GM12878 (cell line): ENCODE data around the gene PLXNB2. TPM values are rescaled to one million over a fixed set of nuclear protein-coding genes. Genes with fewer than 3 reads are reported as not detected.
A peak's percentile ranks its signal among the peaks of the same experiment; 100 is the strongest.

Source experiments
- ATAC-seq: fragments of 200-7000 bp; cut with Tn5 transposase; 3 replicates; pipeline ENCODE4 v1.9.1; 2020; ENCODE audit warnings: mild to moderate bottlenecking, moderate library complexity
- BruUV-seq: library from RNA; stranded (reverse); fragments of 400-500 nt; replicated peaks from 2 replicates; lab custom pipeline; 2021; lab: Mats Ljungman, UMichigan
- CTCF ChIA-PET: fragments of 300-600 bp; sonication (Branson Sonifier 250); formaldehyde crosslinking; extraction: SDS; loops from one replicate; lab custom pipeline; 2021; ENCODE audit warnings: inconsistent platforms; lab: Yijun Ruan, JAX
- POLR2A ChIA-PET: fragments of 350-600 bp; formaldehyde crosslinking; extraction: SDS; loops from one replicate; lab custom pipeline; 2021; ENCODE audit warnings: inconsistent platforms; lab: Charles Lee
- RAD21 ChIA-PET: fragments of 300-600 bp; sonication (Branson Sonifier 250); formaldehyde crosslinking; loops from one replicate; lab custom pipeline; 2023; ENCODE audit warnings: antibody characterized with exemption; ENCODE audit not compliant: unreplicated experiment; lab: Charles Lee
- SMC1A ChIA-PET: fragments of 300-600 bp; sonication (Branson Sonifier 250); formaldehyde crosslinking; loops from one replicate; lab custom pipeline; 2023; ENCODE audit not compliant: unreplicated experiment, uncharacterized antibody; lab: Charles Lee
- DNase-seq: peaks from one replicate; pipeline ENCODE4 v3.0.0-alpha.2; 2011; ENCODE audit warnings: low read depth, low spot score
- FAIRE-seq: peaks from 3 replicates; lab custom pipeline; 2011; peaks lifted over from hg19 to GRCh38; lab: Jason Lieb, UNC
- H2AFZ ChIP-seq: 2 replicates; pipeline ENCODE4 v1.6.0; 2011; ENCODE audit warnings: low read depth, low read length, control low read depth; ENCODE audit not compliant: control insufficient read depth
- H3K27ac ChIP-seq: 2 replicates; pipeline ENCODE4 v1.5.1; 2011; ENCODE audit warnings: control low read depth; ENCODE audit not compliant: control insufficient read depth, insufficient read depth
- H3K27me3 ChIP-seq, 2 experiments: replicated peaks in 1 of 2; 2 replicates each; pipeline versions ENCODE4 v1.6.0 to v1.6.1; 2011; ENCODE audit warnings: low read length in 1 of 2; ENCODE audit not compliant: control insufficient read depth in 2 of 2, insufficient read depth in 2 of 2
- H3K36me3 ChIP-seq, 2 experiments: 2 replicates each; pipeline ENCODE4 v1.5.1; 2011; ENCODE audit warnings: low read length in 1 of 2; ENCODE audit not compliant: control insufficient read depth in 2 of 2, insufficient read depth in 2 of 2
- H3K4me1 ChIP-seq: 2 replicates; pipeline ENCODE4 v1.6.1; 2011; ENCODE audit warnings: mild to moderate bottlenecking, low read length, moderate library complexity, mixed read lengths; ENCODE audit not compliant: control insufficient read depth, insufficient read depth
- H3K4me2 ChIP-seq: 2 replicates; pipeline ENCODE4 v1.6.0; 2011; ENCODE audit warnings: control low read depth; ENCODE audit not compliant: control insufficient read depth, insufficient read depth
- H3K4me3 ChIP-seq: fragments of 200-600 bp; sonication (generic); 2 replicates; pipeline ENCODE4 v1.5.1; 2016
- H3K79me2 ChIP-seq: 2 replicates; pipeline ENCODE4 v1.6.0; 2011; ENCODE audit warnings: low read length; ENCODE audit not compliant: control insufficient read depth, insufficient read depth
- H3K9ac ChIP-seq: 2 replicates; pipeline ENCODE4 v1.8.0; 2011; ENCODE audit warnings: low read length, control low read depth, mixed read lengths; ENCODE audit not compliant: control insufficient read depth, insufficient read depth
- H3K9me3 ChIP-seq: replicated peaks from 3 replicates; pipeline ENCODE4 v1.5.1; 2011; ENCODE audit warnings: mild to moderate bottlenecking, low read length; ENCODE audit not compliant: control insufficient read depth, insufficient read depth
- H4K20me1 ChIP-seq: 2 replicates; pipeline ENCODE4 v1.6.0; 2011; ENCODE audit not compliant: control insufficient read depth, insufficient read depth
- HDAC2 ChIP-seq: fragments of 200-600 bp; sonication (generic); IDR thresholded peaks from 2 replicates; pipeline ENCODE4 v1.6.1; 2017
- HDGF ChIP-seq: fragments of 450-650 bp; IDR thresholded peaks from 2 replicates; pipeline ENCODE4 v1.6.1; 2016; ENCODE audit warnings: antibody characterized with exemption
- RFX5 ChIP-seq: IDR thresholded peaks from 2 replicates; pipeline ENCODE4 v1.6.1; 2011; ENCODE audit warnings: low read depth, low read length, improper control_type of control experiment
- SMAD5 ChIP-seq: IDR thresholded peaks from 2 replicates; pipeline ENCODE4 v1.6.1; 2016; ENCODE audit warnings: antibody characterized with exemption, low read depth
- TARDBP ChIP-seq: IDR thresholded peaks from 2 replicates; pipeline ENCODE4 v1.6.1; 2016; ENCODE audit warnings: borderline replicate concordance
- WGBS: methylation state at CpG from one replicate; pipeline ENCODE4 v1.1.6; 2016; ENCODE audit warnings: low lambda C conversion rate; ENCODE audit not compliant: insufficient replicate concordance, insufficient coverage; ENCODE audit errors: missing lambda C conversion rate; 5-methylcytosine and 5-hydroxymethylcytosine counted together
- in situ Hi-C: fragments of 300-500 bp; cut with MboI; formaldehyde crosslinking; loops from 9 replicates; pipeline ENCODE4 v1.14.3; 2018; ENCODE audit warnings: mixed read lengths
- intact Hi-C: fragments of 100-400 bp; cut with micrococcal nuclease; formaldehyde crosslinking; loops from one replicate; pipeline ENCODE4 v1.14.2; 2022; ENCODE audit not compliant: unreplicated experiment
- polyA plus RNA-seq, 11 experiments: library from polyadenylated mRNA; depleted of rRNA in 4 of 11; unstranded in 6 of 11; stranded (reverse) in 5 of 11; fragments of >200 nt; fragmentation: Nextera tagmentation in 4 of 11; fragmentation: Illumina TruSeq in 1 of 11; extraction: Ambion mirVana in 4 of 11; extraction: Trizol in 1 of 11; gene quantifications; 1 replicate in 1 of 11; 2 replicates in 10 of 11; pipeline versions ENCODE4 v1.2.1 to v1.2.3, GENCODE V29; 2011 to 2016; ENCODE audit warnings: inconsistent platforms in 2 of 11, missing spikeins in 2 of 11, low read depth in 1 of 11
- total RNA-seq, 4 experiments: library from RNA; depleted of rRNA in 3 of 4; stranded (reverse); fragments of >200 nt in 3 of 4; fragmentation: Illumina TruSeq in 1 of 4; extraction: Trizol in 1 of 4; gene quantifications; 2 replicates each; pipeline versions ENCODE4 v1.2.1 to v1.2.3, GENCODE V29; 2013 to 2021
- TF ChIP-seq, protein P1 (sequence below): fragments of 450-650 bp; IDR thresholded peaks from 2 replicates; pipeline ENCODE4 v1.6.1; 2016; ENCODE audit warnings: mild to moderate bottlenecking
- TF ChIP-seq, protein P2 (sequence below): IDR thresholded peaks from 2 replicates; pipeline ENCODE4 v1.6.1; 2011; ENCODE audit warnings: low read depth, mild to moderate bottlenecking, low read length, moderate library complexity, borderline replicate concordance; ENCODE audit errors: extremely low read depth
- TF ChIP-seq, protein P3 (sequence below): fragments of 450-650 bp; IDR thresholded peaks from 2 replicates; pipeline ENCODE4 v1.6.1; 2017; ENCODE audit warnings: mild to moderate bottlenecking, low read depth, inconsistent platforms; ENCODE audit not compliant: poor library complexity, severe bottlenecking
- TF ChIP-seq, protein P4 (sequence below): IDR thresholded peaks from 2 replicates; pipeline ENCODE4 v1.6.1; 2012; ENCODE audit warnings: low read length, inconsistent platforms
- TF ChIP-seq, protein P5 (sequence below): IDR thresholded peaks from 2 replicates; pipeline ENCODE4 v1.6.1; 2011; ENCODE audit warnings: mild to moderate bottlenecking, low read depth, low read length, moderate library complexity; ENCODE audit not compliant: insufficient replicate concordance
- TF ChIP-seq, protein P6 (sequence below): IDR thresholded peaks from 2 replicates; pipeline ENCODE4 v1.6.1; 2012; ENCODE audit warnings: low read depth, low read length, improper control_type of control experiment
- TF ChIP-seq, protein P7 (sequence below): IDR thresholded peaks from 2 replicates; pipeline ENCODE4 v1.6.1; 2012; ENCODE audit warnings: low read depth, low read length, improper control_type of control experiment

The PLXNB2 gene
- total and polyA plus RNA-seq, 10 of the 15 experiments (the other 5 are each of a cell fraction or from before 2014, with no cell fraction given): 0.68 to 134 (median 41.9) TPM

DNA sequence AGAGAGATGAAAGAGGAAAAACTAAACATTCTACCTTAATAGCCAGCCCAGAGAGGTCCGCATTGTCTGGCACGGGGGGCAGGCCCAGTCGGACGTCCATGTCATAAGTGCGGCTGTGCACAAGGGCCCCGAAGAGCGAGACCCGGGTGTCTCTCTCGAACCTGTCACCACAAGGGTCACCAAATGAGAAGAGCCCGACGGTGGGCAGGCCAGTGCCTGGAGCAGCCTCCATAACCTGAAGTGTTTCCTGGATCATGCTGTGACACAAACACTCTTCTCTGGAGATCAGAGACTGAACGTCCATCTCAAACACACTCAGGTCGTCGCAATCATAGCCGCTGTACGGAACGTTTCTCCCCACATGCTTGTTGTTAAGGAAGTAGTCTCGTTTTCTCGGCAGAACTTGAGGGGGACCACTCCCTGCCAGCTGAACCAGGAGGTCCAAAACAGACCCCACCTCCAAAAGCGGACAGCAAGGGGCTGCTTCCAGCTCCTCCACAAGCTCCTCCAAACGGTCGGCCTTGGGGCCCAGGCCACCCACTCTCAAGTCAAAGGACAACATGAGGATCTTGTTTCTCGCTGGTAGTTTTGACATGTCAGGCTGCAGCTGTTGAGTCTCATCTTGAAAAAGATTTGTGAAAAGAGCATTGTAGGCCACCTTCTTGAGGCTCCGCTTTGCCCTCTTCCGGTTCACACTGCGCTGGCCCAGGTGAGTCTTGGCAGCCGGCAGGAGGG lies 63.6 kb downstream of the PLXNB2 start:
- ChIA-PET CTCF (interaction anchor here (0.6 to 3.1 kb wide), 7 partner anchors 28 to 377 kb away, joined by 3 to 19 read pairs (median 4); no protein-coding TSS in a partner anchor), SMC1A (interaction anchor here (1.0 to 2.9 kb wide), 4 partner anchors 29 to 254 kb away, joined by 3 to 11 read pairs (median 6); no protein-coding TSS in a partner anchor), RAD21 (interaction anchor here (1.1 to 1.7 kb wide), 4 partner anchors 98 to 377 kb away, joined by 3 to 4 read pairs (median 3); partner anchors contain the start of gene SCO2), POLR2A (interaction anchor here (0.8 to 1.4 kb wide), 5 partner anchors 7 to 318 kb away, joined by 3 to 4 read pairs (median 3); partner anchors contain the start of gene HDAC10)
- peak overlapping the region; percentile 90 for H2AFZ ChIP-seq
- H3K4me2 ChIP-seq: peak overlapping the region; percentile 98
- peak overlapping the region; percentile 90 for H3K9ac ChIP-seq
- intact Hi-C loops: loop anchor here (5.0 to 10.0 kb wide), 2 partner anchors 231 to 378 kb away; partner anchors contain the start of gene SBF1
- H3K79me2 ChIP-seq: peaks cover 55% of the 10 kb centered on the region
- WGBS: 1% methylated on average over 27 of the region's 27 CpGs
- H3K27ac ChIP-seq: peak overlapping the region; percentile 71
- H3K36me3 ChIP-seq: peaks cover 9 to 20% of the 10 kb centered on the region in 2 experiments; a peak in 3 of 4 replicates
- H3K4me3 ChIP-seq: peak overlapping the region; percentile 83
- in situ Hi-C loops: no loop called here
- H4K20me1 ChIP-seq: no peaks in the 10 kb centered on the region; the same call in none of the 2 replicates
- H3K27me3 ChIP-seq: no peaks in the 10 kb centered on the region
- ATAC-seq (no peak), FAIRE-seq (no peak), DNase-seq (no peak)
- peaks cover 16% of the 10 kb centered on the region for H3K4me1 ChIP-seq
- no TSS peak for BruUV-seq
- H3K9me3 ChIP-seq: no peaks in the 10 kb centered on the region
- TF ChIP-seq HDGF (no peak), TARDBP (no peak), RFX5 (no peak), HDAC2 (no peak), SMAD5 (no peak)
- TF ChIP-seq, protein P1, sequence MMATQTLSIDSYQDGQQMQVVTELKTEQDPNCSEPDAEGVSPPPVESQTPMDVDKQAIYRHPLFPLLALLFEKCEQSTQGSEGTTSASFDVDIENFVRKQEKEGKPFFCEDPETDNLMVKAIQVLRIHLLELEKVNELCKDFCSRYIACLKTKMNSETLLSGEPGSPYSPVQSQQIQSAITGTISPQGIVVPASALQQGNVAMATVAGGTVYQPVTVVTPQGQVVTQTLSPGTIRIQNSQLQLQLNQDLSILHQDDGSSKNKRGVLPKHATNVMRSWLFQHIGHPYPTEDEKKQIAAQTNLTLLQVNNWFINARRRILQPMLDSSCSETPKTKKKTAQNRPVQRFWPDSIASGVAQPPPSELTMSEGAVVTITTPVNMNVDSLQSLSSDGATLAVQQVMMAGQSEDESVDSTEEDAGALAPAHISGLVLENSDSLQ: no peak
- TF ChIP-seq, protein P2, sequence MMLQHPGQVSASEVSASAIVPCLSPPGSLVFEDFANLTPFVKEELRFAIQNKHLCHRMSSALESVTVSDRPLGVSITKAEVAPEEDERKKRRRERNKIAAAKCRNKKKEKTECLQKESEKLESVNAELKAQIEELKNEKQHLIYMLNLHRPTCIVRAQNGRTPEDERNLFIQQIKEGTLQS: no peak
- TF ChIP-seq, protein P3, sequence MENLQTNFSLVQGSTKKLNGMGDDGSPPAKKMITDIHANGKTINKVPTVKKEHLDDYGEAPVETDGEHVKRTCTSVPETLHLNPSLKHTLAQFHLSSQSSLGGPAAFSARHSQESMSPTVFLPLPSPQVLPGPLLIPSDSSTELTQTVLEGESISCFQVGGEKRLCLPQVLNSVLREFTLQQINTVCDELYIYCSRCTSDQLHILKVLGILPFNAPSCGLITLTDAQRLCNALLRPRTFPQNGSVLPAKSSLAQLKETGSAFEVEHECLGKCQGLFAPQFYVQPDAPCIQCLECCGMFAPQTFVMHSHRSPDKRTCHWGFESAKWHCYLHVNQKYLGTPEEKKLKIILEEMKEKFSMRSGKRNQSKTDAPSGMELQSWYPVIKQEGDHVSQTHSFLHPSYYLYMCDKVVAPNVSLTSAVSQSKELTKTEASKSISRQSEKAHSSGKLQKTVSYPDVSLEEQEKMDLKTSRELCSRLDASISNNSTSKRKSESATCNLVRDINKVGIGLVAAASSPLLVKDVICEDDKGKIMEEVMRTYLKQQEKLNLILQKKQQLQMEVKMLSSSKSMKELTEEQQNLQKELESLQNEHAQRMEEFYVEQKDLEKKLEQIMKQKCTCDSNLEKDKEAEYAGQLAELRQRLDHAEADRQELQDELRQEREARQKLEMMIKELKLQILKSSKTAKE: no peak
- TF ChIP-seq, protein P4, sequence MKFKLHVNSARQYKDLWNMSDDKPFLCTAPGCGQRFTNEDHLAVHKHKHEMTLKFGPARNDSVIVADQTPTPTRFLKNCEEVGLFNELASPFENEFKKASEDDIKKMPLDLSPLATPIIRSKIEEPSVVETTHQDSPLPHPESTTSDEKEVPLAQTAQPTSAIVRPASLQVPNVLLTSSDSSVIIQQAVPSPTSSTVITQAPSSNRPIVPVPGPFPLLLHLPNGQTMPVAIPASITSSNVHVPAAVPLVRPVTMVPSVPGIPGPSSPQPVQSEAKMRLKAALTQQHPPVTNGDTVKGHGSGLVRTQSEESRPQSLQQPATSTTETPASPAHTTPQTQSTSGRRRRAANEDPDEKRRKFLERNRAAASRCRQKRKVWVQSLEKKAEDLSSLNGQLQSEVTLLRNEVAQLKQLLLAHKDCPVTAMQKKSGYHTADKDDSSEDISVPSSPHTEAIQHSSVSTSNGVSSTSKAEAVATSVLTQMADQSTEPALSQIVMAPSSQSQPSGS: no peak
- TF ChIP-seq, protein P5, sequence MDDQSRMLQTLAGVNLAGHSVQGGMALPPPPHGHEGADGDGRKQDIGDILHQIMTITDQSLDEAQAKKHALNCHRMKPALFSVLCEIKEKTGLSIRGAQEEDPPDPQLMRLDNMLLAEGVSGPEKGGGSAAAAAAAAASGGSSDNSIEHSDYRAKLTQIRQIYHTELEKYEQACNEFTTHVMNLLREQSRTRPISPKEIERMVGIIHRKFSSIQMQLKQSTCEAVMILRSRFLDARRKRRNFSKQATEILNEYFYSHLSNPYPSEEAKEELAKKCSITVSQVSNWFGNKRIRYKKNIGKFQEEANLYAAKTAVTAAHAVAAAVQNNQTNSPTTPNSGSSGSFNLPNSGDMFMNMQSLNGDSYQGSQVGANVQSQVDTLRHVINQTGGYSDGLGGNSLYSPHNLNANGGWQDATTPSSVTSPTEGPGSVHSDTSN: no peak
- TF ChIP-seq, protein P6, sequence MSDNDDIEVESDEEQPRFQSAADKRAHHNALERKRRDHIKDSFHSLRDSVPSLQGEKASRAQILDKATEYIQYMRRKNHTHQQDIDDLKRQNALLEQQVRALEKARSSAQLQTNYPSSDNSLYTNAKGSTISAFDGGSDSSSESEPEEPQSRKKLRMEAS: no peak; the same call in 1 of the 2 replicates
- TF ChIP-seq, protein P7, sequence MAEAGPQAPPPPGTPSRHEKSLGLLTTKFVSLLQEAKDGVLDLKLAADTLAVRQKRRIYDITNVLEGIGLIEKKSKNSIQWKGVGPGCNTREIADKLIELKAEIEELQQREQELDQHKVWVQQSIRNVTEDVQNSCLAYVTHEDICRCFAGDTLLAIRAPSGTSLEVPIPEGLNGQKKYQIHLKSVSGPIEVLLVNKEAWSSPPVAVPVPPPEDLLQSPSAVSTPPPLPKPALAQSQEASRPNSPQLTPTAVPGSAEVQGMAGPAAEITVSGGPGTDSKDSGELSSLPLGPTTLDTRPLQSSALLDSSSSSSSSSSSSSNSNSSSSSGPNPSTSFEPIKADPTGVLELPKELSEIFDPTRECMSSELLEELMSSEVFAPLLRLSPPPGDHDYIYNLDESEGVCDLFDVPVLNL: no peak
